Calu3 (cell line): ENCODE data around the gene CNOT8. TPM values are rescaled to one million over a fixed set of nuclear protein-coding genes. Genes with fewer than 3 reads are reported as not detected.

Experiments
- BruUV-seq: library from RNA; stranded (reverse); fragments of 400-500 nt; replicated peaks from 2 replicates; lab custom pipeline; 2021; lab: Mats Ljungman, UMichigan
- CTCF ChIA-PET: fragments of 300-600 bp; sonication (Branson Sonifier 250); formaldehyde crosslinking; loops from one replicate; lab custom pipeline; 2022; ENCODE audit warnings: antibody characterized with exemption; lab: Charles Lee
- DNase-seq: peaks from one replicate; pipeline ENCODE4 v3.0.0; 2022
- H3K27ac Mint-ChIP-seq: one replicate; pipeline ENCODE4 v1.8.0; 2022; ENCODE audit warnings: mixed read lengths; ENCODE audit not compliant: unreplicated experiment
- H3K27me3 Mint-ChIP-seq: one replicate; pipeline ENCODE4 v1.8.0; 2022; ENCODE audit warnings: mixed read lengths; ENCODE audit not compliant: unreplicated experiment
- H3K36me3 Mint-ChIP-seq: one replicate; pipeline ENCODE4 v1.8.0; 2022; ENCODE audit warnings: mild to moderate bottlenecking, moderate library complexity, mixed read lengths; ENCODE audit not compliant: insufficient read depth, unreplicated experiment
- H3K4me1 Mint-ChIP-seq: one replicate; pipeline ENCODE4 v1.8.0; 2022; ENCODE audit warnings: mild to moderate bottlenecking, low read depth, mixed read lengths; ENCODE audit not compliant: unreplicated experiment
- H3K4me3 Mint-ChIP-seq: one replicate; pipeline ENCODE4 v1.8.0; 2022; ENCODE audit warnings: mild to moderate bottlenecking, low read depth, moderate library complexity, mixed read lengths; ENCODE audit not compliant: unreplicated experiment
- H3K9me3 Mint-ChIP-seq: one replicate; pipeline ENCODE4 v1.8.0; 2022; ENCODE audit warnings: low read depth, mixed read lengths; ENCODE audit not compliant: unreplicated experiment
- CTCF ChIP-seq: fragments of 200-600 bp; IDR thresholded peaks from one replicate; pipeline ENCODE4 v1.8.0; 2022; ENCODE audit warnings: antibody characterized with exemption; ENCODE audit not compliant: unreplicated experiment
- intact Hi-C: fragments of 100-400 bp; cut with micrococcal nuclease; formaldehyde crosslinking; loops from one replicate; pipeline ENCODE4 v1.10.0; 2022; ENCODE audit not compliant: unreplicated experiment
- total RNA-seq: library from RNA; stranded (reverse); gene quantifications from 2 replicates; pipeline ENCODE4 v1.2.3, GENCODE V29; 2022

Gene CNOT8
- total RNA-seq, 1 experiment from 2014 or later = 63.0 TPM

- CTCF ChIA-PET = no interaction called here
Measured at GRCh38 chr5:154878642-154879335, 20.4 kb downstream of the CNOT8 start.

GRCh38 chr5:154881986-154882385, 23.6 kb downstream of the CNOT8 start:
- no peaks in the 10 kb centered on the region for H3K27me3 Mint-ChIP-seq
- no TSS peak for BruUV-seq
- H3K36me3 Mint-ChIP-seq = peaks cover 33% of the 10 kb centered on the region
- H3K4me3 Mint-ChIP-seq = no peak overlapping the region
- no peak for DNase-seq
- no peaks in the 10 kb centered on the region for H3K4me1 Mint-ChIP-seq
- TF ChIP-seq CTCF = no peak
- intact Hi-C loops = no loop called here
- CTCF ChIA-PET = no interaction called here
- peaks cover 7% of the 10 kb centered on the region for H3K9me3 Mint-ChIP-seq
- no peak overlapping the region for H3K27ac Mint-ChIP-seq

More at GRCh38 chr5:154878642-154879335, 20.4 kb downstream of the CNOT8 start:
- Mint-ChIP-seq H3K36me3 (peaks cover 34% of the 10 kb centered on the region), H3K4me3 (no peak overlapping the region), H3K9me3 (no peaks in the 10 kb centered on the region), H3K4me1 (no peaks in the 10 kb centered on the region), H3K27me3 (no peaks in the 10 kb centered on the region), H3K27ac (no peak overlapping the region)
- DNase-seq = no peak
- intact Hi-C loops = no loop called here
- TF ChIP-seq CTCF = no peak
- BruUV-seq = no TSS peak

- no peaks in the 10 kb centered on the region for H3K4me1 Mint-ChIP-seq
- no TSS peak for BruUV-seq
- TF ChIP-seq CTCF = no peak
Measured at GRCh38 chr5:154884424-154884823, 26.0 kb downstream of the CNOT8 start.

GRCh38 chr5:154885439-154885838, 27.0 kb downstream of the CNOT8 start:
- Mint-ChIP-seq H3K4me1 (no peaks in the 10 kb centered on the region), H3K36me3 (peaks cover 56% of the 10 kb centered on the region), H3K27ac (no peak overlapping the region), H3K4me3 (no peak overlapping the region), H3K27me3 (no peaks in the 10 kb centered on the region), H3K9me3 (peaks cover 8% of the 10 kb centered on the region)
- no peak for TF ChIP-seq CTCF
- DNase-seq = no peak
- intact Hi-C loops = no loop called here
- no TSS peak for BruUV-seq
- CTCF ChIA-PET = interaction anchor here (1.5 kb wide), 1 partner anchor 17 kb away, joined by 3 read pairs; no protein-coding TSS in a partner anchor

More at GRCh38 chr5:154884424-154884823, 26.0 kb downstream of the CNOT8 start:
- CTCF ChIA-PET = interaction anchor here (0.5 kb wide), 1 partner anchor 223 kb away, joined by 4 read pairs; no protein-coding TSS in a partner anchor
- intact Hi-C loops = no loop called here
- Mint-ChIP-seq H3K9me3 (peaks cover 8% of the 10 kb centered on the region), H3K36me3 (peaks cover 48% of the 10 kb centered on the region), H3K4me3 (no peak overlapping the region), H3K27ac (no peak overlapping the region), H3K27me3 (no peaks in the 10 kb centered on the region)
- no peak for DNase-seq
